GM12864 (cell line): ENCODE measurements around the gene ARHGAP6.

ENCODE experiments used
- DNase-seq: peaks from one replicate; pipeline ENCODE4 v3.0.0-alpha.2; 2011; ENCODE audit warnings: low read depth
- H3K4me3 ChIP-seq: 2 replicates; pipeline ENCODE4 v1.5.1; 2011; ENCODE audit warnings: mild to moderate bottlenecking, low read depth, low read length, control low read depth
- CTCF ChIP-seq: IDR thresholded peaks from 2 replicates; pipeline ENCODE4 v1.5.1; 2011; ENCODE audit warnings: low read depth, mild to moderate bottlenecking, moderate library complexity, low read length, control low read depth, inconsistent platforms; ENCODE audit errors: missing control alignments

ARHGAP6 gene

GRCh38 chrX:11688201-11688600 is 22.5 kb upstream of the ARHGAP6 start:
- TF ChIP-seq CTCF = no peak
- no peak for DNase-seq
- no peak overlapping the region for H3K4me3 ChIP-seq

- TF ChIP-seq CTCF = no peak
- no peak for DNase-seq
These were observed 21.4 kb upstream of the ARHGAP6 start for GRCh38 chrX:11687157-11687556.

GRCh38 chrX:11683057-11683456 is 17.3 kb upstream of the ARHGAP6 start:
- H3K4me3 ChIP-seq = no peak overlapping the region
- no peak for TF ChIP-seq CTCF
- no peak for DNase-seq

More at GRCh38 chrX:11687157-11687556, 21.4 kb upstream of the ARHGAP6 start:
- no peak overlapping the region for H3K4me3 ChIP-seq

GRCh38 chrX:11678158-11678557 is 12.4 kb upstream of the ARHGAP6 start:
- H3K4me3 ChIP-seq = no peak overlapping the region
- no peak for TF ChIP-seq CTCF
- no peak for DNase-seq

GRCh38 chrX:11672213-11672612 is 6.5 kb upstream of the ARHGAP6 start:
- TF ChIP-seq CTCF = no peak
- no peak for DNase-seq
- no peak overlapping the region for H3K4me3 ChIP-seq

- no peak overlapping the region for H3K4me3 ChIP-seq
- TF ChIP-seq CTCF = no peak
- DNase-seq = no peak
These were observed 4.6 kb upstream of the ARHGAP6 start for GRCh38 chrX:11670316-11670715.

GRCh38 chrX:11666952-11667685 is 1.4 kb upstream of the ARHGAP6 start:
- TF ChIP-seq CTCF = no peak
- H3K4me3 ChIP-seq = no peak overlapping the region
- no peak for DNase-seq
